ENCODE measurements around the gene SUN2. TPM values are rescaled to one million over a fixed set of nuclear protein-coding genes. Genes with fewer than 3 reads are reported as not detected.

SUN2 gene
- total and polyA plus RNA-seq, 2 of the 8 experiments (the other 6 are each of a cell fraction or from before 2014, with no cell fraction given) = 5.1 to 10.5 TPM

- H4K91ac ChIP-seq (replicated peaks; ENCODE audit: insufficient read length, low read length) = no peak overlapping the region
- CTCF ChIA-PET (ENCODE audit: partially characterized antibody) = interaction anchor here (0.6 to 11.1 kb wide), 21 partner anchors 9 to 236 kb away, joined by 3 to 124 read pairs (median 4); partner anchors contain the start of genes DNAL4, GTPBP1 and SUN2
- no peak for FAIRE-seq
- no peak overlapping the region for H2AFZ ChIP-seq (ENCODE audit: low read length)
- no peak overlapping the region for H2AK5ac ChIP-seq (ENCODE audit: low read depth, low read length)
- H4K5ac ChIP-seq (ENCODE audit: insufficient read length, low read depth, low read length) = no peak overlapping the region
- H3K56ac ChIP-seq (replicated peaks; ENCODE audit: insufficient read length, low read depth, low read length) = no peak overlapping the region
- no peak overlapping the region for H3K18ac ChIP-seq (ENCODE audit: extremely low read depth, low read length)
- H2BK20ac ChIP-seq (ENCODE audit: low read length) = no peak overlapping the region
- H2BK15ac ChIP-seq (ENCODE audit: low read length) = no peak overlapping the region
- H3K23ac ChIP-seq (ENCODE audit: insufficient read length) = no peak overlapping the region
- DNase-seq (ENCODE audit: low read depth in 1 of 2, low spot score in 2 of 2) = peak in 1 of 2 experiments; percentile 80
- no peaks in the 10 kb centered on the region for H3K79me1 ChIP-seq (ENCODE audit: low read depth, low read length)
- peaks cover 14 to 42% (median 35%) of the 10 kb centered on the region in 4 experiments; a peak in 7 of 8 replicates for H3K36me3 ChIP-seq (ENCODE audit: control insufficient read depth in 2 of 4, insufficient read depth in 4 of 4, low read length in 3 of 4)
- H2BK120ac ChIP-seq (replicated peaks; ENCODE audit: low read depth, low read length) = no peak overlapping the region
- no peaks in the 10 kb centered on the region for H3K9me3 ChIP-seq (ENCODE audit: insufficient read depth in 2 of 2, low read depth in 1 of 2, low read length in 1 of 2)
- no peaks in the 10 kb centered on the region for H3K27me3 ChIP-seq (replicated peaks in 1 of 4; ENCODE audit: control insufficient read depth in 3 of 4, extremely low read depth in 1 of 4, insufficient read depth in 3 of 4, low read length in 3 of 4)
- H3K4me3 ChIP-seq (ENCODE audit: extremely low read depth in 1 of 4, insufficient read depth in 2 of 4, low read depth in 3 of 4, low read length in 4 of 4) = no peak overlapping the region
- H3K23me2 ChIP-seq (ENCODE audit: low read depth, low read length) = no peaks in the 10 kb centered on the region
- no peak overlapping the region for H3K27ac ChIP-seq (ENCODE audit: low read depth, low read length)
- H2BK5ac ChIP-seq (ENCODE audit: low read depth, low read length) = no peak overlapping the region
- H4K20me1 ChIP-seq (replicated peaks in 1 of 2; ENCODE audit: control insufficient read depth in 1 of 2, insufficient read depth in 2 of 2, low read length in 2 of 2) = peaks cover 6 to 10% of the 10 kb centered on the region in 2 experiments
- no peaks in the 10 kb centered on the region for H3K4me1 ChIP-seq (replicated peaks in 1 of 4; ENCODE audit: control insufficient read depth in 3 of 4, insufficient read depth in 4 of 4, low read length in 3 of 4)
- POLR2A ChIA-PET (ENCODE audit: partially characterized antibody) = interaction anchor here (0.8 to 13.2 kb wide), 7 partner anchors 8 to 52 kb away, joined by 3 to 112 read pairs (median 4); partner anchors contain the start of genes GTPBP1 and TOMM22
- no peak overlapping the region for H3K4me2 ChIP-seq (ENCODE audit: insufficient read depth in 1 of 2, low read depth in 2 of 2, low read length in 2 of 2)
- H2BK12ac ChIP-seq (ENCODE audit: low read depth, low read length) = no peak overlapping the region
- H3K9ac ChIP-seq (replicated peaks in 1 of 4; ENCODE audit: extremely low read depth in 1 of 4, low read depth in 3 of 4, low read length in 3 of 4) = no peak overlapping the region
- no peak overlapping the region for H3K14ac ChIP-seq (ENCODE audit: insufficient read length)
- no peak overlapping the region for H3K4ac ChIP-seq (replicated peaks; ENCODE audit: insufficient read length, low read depth, low read length)
- H3K79me2 ChIP-seq (ENCODE audit: control insufficient read depth in 1 of 2, insufficient read depth in 2 of 2, low read length in 2 of 2) = no peaks in the 10 kb centered on the region
- no peak overlapping the region for H4K8ac ChIP-seq (ENCODE audit: extremely low read depth, insufficient read depth, low read length)
- 89% methylated on average over 4 of the region's 4 CpGs; no CpG with 5 or more reads in 1 of the 2 experiments for WGBS, 2 experiments (ENCODE audit: extremely low coverage in 1 of 2, insufficient coverage in 1 of 2, insufficient read length in 1 of 2, insufficient replicate concordance in 2 of 2, low coverage in 1 of 2, low lambda C conversion rate in 2 of 2, missing lambda C conversion rate in 1 of 2)
- TF ChIP-seq TCF12 (IDR thresholded peaks at IDR 0.05; ENCODE audit: low read depth, low read length) (no peak), SP4 (IDR thresholded peaks at IDR 0.05; ENCODE audit: low read length) (no peak), CREB1 (IDR thresholded peaks at IDR 0.05) (no peak), FOSL1 (IDR thresholded peaks at IDR 0.05; ENCODE audit: insufficient read depth, low read depth, low read length) (no peak), POLR2A (IDR thresholded peaks at IDR 0.05; ENCODE audit: control extremely low read depth in 1 of 2, low read depth in 2 of 2, low read length in 2 of 2) (no peak)
Observed at GRCh38 chr22:38733329-38733723, 22.5 kb downstream of the SUN2 start.
